ENCODE measurements around the gene ITGB8. TPM values are rescaled to one million over a fixed set of nuclear protein-coding genes. Genes with fewer than 3 reads are reported as not detected.

ITGB8 gene
- total and polyA plus RNA-seq, 4 donors, result 0.16 to 2.8 (median 0.51) TPM

- Histone ChIP-seq H3K4me1 (ENCODE audit: control insufficient read depth in 4 of 4, insufficient read depth in 4 of 4, low read length in 3 of 4) (no peaks in the 10 kb centered on the region), H3K9ac (ENCODE audit: low read depth in 1 of 2, low read length in 2 of 2) (no peak overlapping the region), H3K9me3 (ENCODE audit: control insufficient read depth in 4 of 4, low read length in 3 of 4) (no peaks in the 10 kb centered on the region), H3K4me3 (ENCODE audit: low read depth in 1 of 3, low read length in 3 of 3) (no peak overlapping the region), H3K27me3 (ENCODE audit: control insufficient read depth in 4 of 4, insufficient read depth in 4 of 4, low read length in 3 of 4) (no peaks in the 10 kb centered on the region), H3K27ac (ENCODE audit: low read depth in 1 of 2, low read length in 2 of 2) (no peak overlapping the region), H3K36me3 (ENCODE audit: control insufficient read depth in 4 of 4, insufficient read depth in 3 of 4, low read depth in 1 of 4, low read length in 3 of 4) (no peaks in the 10 kb centered on the region)
- TF ChIP-seq HNF4A (conservative IDR thresholded peaks at IDR 0.05) (no peak), TAF1 (conservative IDR thresholded peaks at IDR 0.05) (no peak), ATF3 (IDR thresholded peaks at IDR 0.05) (no peak), ZBTB33 (IDR thresholded peaks at IDR 0.05) (no peak), GABPA (IDR thresholded peaks at IDR 0.05 in 1 of 2, conservative IDR thresholded peaks at IDR 0.05 in 1 of 2) (no peak), SP1 (IDR thresholded peaks at IDR 0.05) (no peak), FOXA2 (IDR thresholded peaks at IDR 0.05) (no peak), JUND (IDR thresholded peaks at IDR 0.05) (no peak), MAX (IDR thresholded peaks at IDR 0.05) (no peak), RAD21 (IDR thresholded peaks at IDR 0.05) (no peak), NR2F2 (IDR thresholded peaks at IDR 0.05) (no peak), RXRA (IDR thresholded peaks at IDR 0.05) (no peak), HNF4G (IDR thresholded peaks at IDR 0.05) (no peak), YY1 (IDR thresholded peaks at IDR 0.05) (no peak), EGR1 (IDR thresholded peaks at IDR 0.05; ENCODE audit: low read depth in 2 of 2) (no peak), FOXA1 (IDR thresholded peaks at IDR 0.05) (no peak), REST (IDR thresholded peaks at IDR 0.05) (no peak), CTCF (IDR thresholded peaks at IDR 0.05; ENCODE audit: low read depth, low read length, missing input control) (no peak)
- DNase-seq (ENCODE audit: low spot score), result no peak
- WGBS, result 73% methylated on average over 4 of the region's 4 CpGs
Measured at GRCh38 chr7:20364571-20365196, 34.0 kb downstream of the ITGB8 start.
